HCT116 (cell line): ENCODE data around the gene DOCK4.

Experiments used
- ELF1 ChIP-seq: IDR thresholded peaks from 2 replicates; pipeline ENCODE4 v1.6.1; 2012; ENCODE audit warnings: low read depth, borderline replicate concordance
- POLR2A ChIP-seq: IDR thresholded peaks from 2 replicates; pipeline ENCODE4 v1.7.0; 2011; ENCODE audit warnings: borderline replicate concordance; ENCODE audit not compliant: insufficient read depth, insufficient read length; ENCODE audit errors: extremely low read depth
- POLR2AphosphoS5 ChIP-seq: IDR thresholded peaks from 2 replicates; pipeline ENCODE4 v1.6.1; 2011; ENCODE audit warnings: mild to moderate bottlenecking, low read depth, low read length, moderate library complexity
- RAD21 ChIP-seq: IDR thresholded peaks from 2 replicates; pipeline ENCODE4 v1.6.1; 2012; ENCODE audit warnings: low read depth, mild to moderate bottlenecking
- SIN3A ChIP-seq: IDR thresholded peaks from 2 replicates; pipeline ENCODE4 v1.6.1; 2012; ENCODE audit warnings: low read depth
- SRF ChIP-seq: IDR thresholded peaks from 2 replicates; pipeline ENCODE4 v1.6.1; 2012; ENCODE audit warnings: low read depth
- ZFX ChIP-seq: fragments of 450-650 bp; IDR thresholded peaks from 2 replicates; pipeline ENCODE4 v1.6.1; 2017
- ZNF274 ChIP-seq: fragments of 200-500 bp; sonication (Bioruptor generic); IDR thresholded peaks from 2 replicates; pipeline ENCODE4 v1.6.1; 2014; ENCODE audit warnings: mild to moderate bottlenecking, low read depth, low read length, inconsistent platforms
- TF ChIP-seq, protein P1 (sequence below), 3 experiments: fragments of 200-600 bp in 1 of 3; sonication (generic) in 1 of 3; IDR thresholded peaks in 2 of 3; conservative IDR thresholded peaks in 1 of 3; 2 replicates each; pipeline ENCODE4 v1.5.1; 2012 to 2017; ENCODE audit warnings: low read depth in 2 of 3, low read length in 2 of 3, antibody characterized with exemption in 1 of 3, borderline replicate concordance in 1 of 3, control low read depth in 1 of 3, mild to moderate bottlenecking in 1 of 3, mixed read lengths in 1 of 3, mixed run types in 1 of 3, moderate library complexity in 1 of 3; ENCODE audit not compliant: insufficient read depth in 1 of 3
- TF ChIP-seq, protein P2 (sequence below): IDR thresholded peaks from 2 replicates; pipeline ENCODE4 v1.6.1; 2011; ENCODE audit warnings: mild to moderate bottlenecking, low read length, moderate library complexity; ENCODE audit not compliant: insufficient replicate concordance; ENCODE audit errors: extremely low read depth
- TF ChIP-seq, protein P3 (sequence below): IDR thresholded peaks from 2 replicates; pipeline ENCODE4 v1.6.1; 2012
- TF ChIP-seq, protein P4 (sequence below): IDR thresholded peaks from 2 replicates; pipeline ENCODE4 v1.6.1; 2012; ENCODE audit warnings: low read depth

DNA sequence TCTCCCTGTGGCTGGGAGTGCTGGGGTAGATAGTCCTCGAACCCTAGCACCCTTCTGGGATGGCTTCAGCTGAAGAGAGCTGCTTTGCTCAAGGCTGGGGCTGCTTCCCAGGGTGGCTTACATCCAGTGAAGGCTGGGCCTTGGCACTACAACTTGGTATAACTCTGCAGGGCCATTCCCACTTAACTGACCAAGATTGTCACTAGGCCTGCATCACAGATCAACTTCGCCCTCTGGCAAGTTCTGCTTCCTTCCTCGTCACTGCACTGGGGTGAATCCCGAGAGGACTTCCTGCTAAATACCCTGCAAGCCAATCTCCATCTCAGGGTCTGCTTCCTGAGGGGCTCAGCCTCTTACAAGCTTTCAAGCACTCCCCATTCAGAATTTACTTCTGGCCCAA is 195.2 kb downstream of the DOCK4 start:
- no peak for TF ChIP-seq POLR2A
- TF ChIP-seq, protein P1, sequence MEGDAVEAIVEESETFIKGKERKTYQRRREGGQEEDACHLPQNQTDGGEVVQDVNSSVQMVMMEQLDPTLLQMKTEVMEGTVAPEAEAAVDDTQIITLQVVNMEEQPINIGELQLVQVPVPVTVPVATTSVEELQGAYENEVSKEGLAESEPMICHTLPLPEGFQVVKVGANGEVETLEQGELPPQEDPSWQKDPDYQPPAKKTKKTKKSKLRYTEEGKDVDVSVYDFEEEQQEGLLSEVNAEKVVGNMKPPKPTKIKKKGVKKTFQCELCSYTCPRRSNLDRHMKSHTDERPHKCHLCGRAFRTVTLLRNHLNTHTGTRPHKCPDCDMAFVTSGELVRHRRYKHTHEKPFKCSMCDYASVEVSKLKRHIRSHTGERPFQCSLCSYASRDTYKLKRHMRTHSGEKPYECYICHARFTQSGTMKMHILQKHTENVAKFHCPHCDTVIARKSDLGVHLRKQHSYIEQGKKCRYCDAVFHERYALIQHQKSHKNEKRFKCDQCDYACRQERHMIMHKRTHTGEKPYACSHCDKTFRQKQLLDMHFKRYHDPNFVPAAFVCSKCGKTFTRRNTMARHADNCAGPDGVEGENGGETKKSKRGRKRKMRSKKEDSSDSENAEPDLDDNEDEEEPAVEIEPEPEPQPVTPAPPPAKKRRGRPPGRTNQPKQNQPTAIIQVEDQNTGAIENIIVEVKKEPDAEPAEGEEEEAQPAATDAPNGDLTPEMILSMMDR (IDR thresholded peaks at IDR 0.05 in 2 of 3, conservative IDR thresholded peaks at IDR 0.05 in 1 of 3; ENCODE audit: borderline replicate concordance in 1 of 3, insufficient read depth in 1 of 3, low read depth in 2 of 3, low read length in 2 of 3): no peak
- no peak for TF ChIP-seq POLR2AphosphoS5
- no peak for TF ChIP-seq SRF
- no peak for TF ChIP-seq ELF1
- no peak for TF ChIP-seq SIN3A
- no peak for TF ChIP-seq ZNF274
- no peak for TF ChIP-seq RAD21
- TF ChIP-seq, protein P2, sequence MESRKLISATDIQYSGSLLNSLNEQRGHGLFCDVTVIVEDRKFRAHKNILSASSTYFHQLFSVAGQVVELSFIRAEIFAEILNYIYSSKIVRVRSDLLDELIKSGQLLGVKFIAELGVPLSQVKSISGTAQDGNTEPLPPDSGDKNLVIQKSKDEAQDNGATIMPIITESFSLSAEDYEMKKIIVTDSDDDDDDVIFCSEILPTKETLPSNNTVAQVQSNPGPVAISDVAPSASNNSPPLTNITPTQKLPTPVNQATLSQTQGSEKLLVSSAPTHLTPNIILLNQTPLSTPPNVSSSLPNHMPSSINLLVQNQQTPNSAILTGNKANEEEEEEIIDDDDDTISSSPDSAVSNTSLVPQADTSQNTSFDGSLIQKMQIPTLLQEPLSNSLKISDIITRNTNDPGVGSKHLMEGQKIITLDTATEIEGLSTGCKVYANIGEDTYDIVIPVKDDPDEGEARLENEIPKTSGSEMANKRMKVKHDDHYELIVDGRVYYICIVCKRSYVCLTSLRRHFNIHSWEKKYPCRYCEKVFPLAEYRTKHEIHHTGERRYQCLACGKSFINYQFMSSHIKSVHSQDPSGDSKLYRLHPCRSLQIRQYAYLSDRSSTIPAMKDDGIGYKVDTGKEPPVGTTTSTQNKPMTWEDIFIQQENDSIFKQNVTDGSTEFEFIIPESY: no peak
- no peak for TF ChIP-seq ZFX
- TF ChIP-seq, protein P3, sequence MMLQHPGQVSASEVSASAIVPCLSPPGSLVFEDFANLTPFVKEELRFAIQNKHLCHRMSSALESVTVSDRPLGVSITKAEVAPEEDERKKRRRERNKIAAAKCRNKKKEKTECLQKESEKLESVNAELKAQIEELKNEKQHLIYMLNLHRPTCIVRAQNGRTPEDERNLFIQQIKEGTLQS: no peak
- TF ChIP-seq, protein P4, sequence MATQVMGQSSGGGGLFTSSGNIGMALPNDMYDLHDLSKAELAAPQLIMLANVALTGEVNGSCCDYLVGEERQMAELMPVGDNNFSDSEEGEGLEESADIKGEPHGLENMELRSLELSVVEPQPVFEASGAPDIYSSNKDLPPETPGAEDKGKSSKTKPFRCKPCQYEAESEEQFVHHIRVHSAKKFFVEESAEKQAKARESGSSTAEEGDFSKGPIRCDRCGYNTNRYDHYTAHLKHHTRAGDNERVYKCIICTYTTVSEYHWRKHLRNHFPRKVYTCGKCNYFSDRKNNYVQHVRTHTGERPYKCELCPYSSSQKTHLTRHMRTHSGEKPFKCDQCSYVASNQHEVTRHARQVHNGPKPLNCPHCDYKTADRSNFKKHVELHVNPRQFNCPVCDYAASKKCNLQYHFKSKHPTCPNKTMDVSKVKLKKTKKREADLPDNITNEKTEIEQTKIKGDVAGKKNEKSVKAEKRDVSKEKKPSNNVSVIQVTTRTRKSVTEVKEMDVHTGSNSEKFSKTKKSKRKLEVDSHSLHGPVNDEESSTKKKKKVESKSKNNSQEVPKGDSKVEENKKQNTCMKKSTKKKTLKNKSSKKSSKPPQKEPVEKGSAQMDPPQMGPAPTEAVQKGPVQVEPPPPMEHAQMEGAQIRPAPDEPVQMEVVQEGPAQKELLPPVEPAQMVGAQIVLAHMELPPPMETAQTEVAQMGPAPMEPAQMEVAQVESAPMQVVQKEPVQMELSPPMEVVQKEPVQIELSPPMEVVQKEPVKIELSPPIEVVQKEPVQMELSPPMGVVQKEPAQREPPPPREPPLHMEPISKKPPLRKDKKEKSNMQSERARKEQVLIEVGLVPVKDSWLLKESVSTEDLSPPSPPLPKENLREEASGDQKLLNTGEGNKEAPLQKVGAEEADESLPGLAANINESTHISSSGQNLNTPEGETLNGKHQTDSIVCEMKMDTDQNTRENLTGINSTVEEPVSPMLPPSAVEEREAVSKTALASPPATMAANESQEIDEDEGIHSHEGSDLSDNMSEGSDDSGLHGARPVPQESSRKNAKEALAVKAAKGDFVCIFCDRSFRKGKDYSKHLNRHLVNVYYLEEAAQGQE: no peak
